Activated naive CD8-positive, alpha-beta T cell treated with anti-CD3 and anti-CD28 coated beads, Interleukin-2, amount 10 ng/mL, durations not matched to agents 7 days and 5 days (primary cell): ENCODE measurements around the gene BHLHE23. TPM values are rescaled to one million over a fixed set of nuclear protein-coding genes. Genes with fewer than 3 reads are reported as not detected.

Experiments
- ATAC-seq: fragments of 150-1000 bp; cut with Tn5 transposase; one replicate; pipeline ENCODE4 v1.10.0; 2021; ENCODE audit warnings: low read depth, moderate library complexity
- POLR2A ChIA-PET: fragments of 350-600 bp; sonication (Branson Sonifier 250); formaldehyde crosslinking; loops from one replicate; lab custom pipeline; 2021; ENCODE audit warnings: antibody characterized with exemption; lab: Charles Lee
- DNase-seq: peaks from one replicate; pipeline ENCODE4 v3.0.0; 2021
- H3K27ac Mint-ChIP-seq: one replicate; pipeline ENCODE4 v1.8.0; 2022; ENCODE audit warnings: mild to moderate bottlenecking, mixed read lengths
- H3K27me3 Mint-ChIP-seq: one replicate; pipeline ENCODE4 v1.8.0; 2022; ENCODE audit warnings: mild to moderate bottlenecking, moderate library complexity, mixed read lengths
- H3K36me3 Mint-ChIP-seq: one replicate; pipeline ENCODE4 v1.8.0; 2021; ENCODE audit warnings: mild to moderate bottlenecking, mixed read lengths
- H3K4me1 Mint-ChIP-seq: one replicate; pipeline ENCODE4 v1.8.0; 2021; ENCODE audit warnings: mixed read lengths
- H3K4me3 Mint-ChIP-seq: one replicate; pipeline ENCODE4 v1.8.0; 2022; ENCODE audit warnings: mild to moderate bottlenecking, moderate library complexity, mixed read lengths
- H3K9me3 Mint-ChIP-seq: one replicate; pipeline ENCODE4 v1.8.0; 2021; ENCODE audit warnings: mixed read lengths
- total RNA-seq, 2 experiments: library from RNA; stranded (reverse); gene quantifications; one replicate each; pipeline ENCODE4 v1.2.3, GENCODE V29; 2021

The BHLHE23 gene
- not detected for total RNA-seq

DNA sequence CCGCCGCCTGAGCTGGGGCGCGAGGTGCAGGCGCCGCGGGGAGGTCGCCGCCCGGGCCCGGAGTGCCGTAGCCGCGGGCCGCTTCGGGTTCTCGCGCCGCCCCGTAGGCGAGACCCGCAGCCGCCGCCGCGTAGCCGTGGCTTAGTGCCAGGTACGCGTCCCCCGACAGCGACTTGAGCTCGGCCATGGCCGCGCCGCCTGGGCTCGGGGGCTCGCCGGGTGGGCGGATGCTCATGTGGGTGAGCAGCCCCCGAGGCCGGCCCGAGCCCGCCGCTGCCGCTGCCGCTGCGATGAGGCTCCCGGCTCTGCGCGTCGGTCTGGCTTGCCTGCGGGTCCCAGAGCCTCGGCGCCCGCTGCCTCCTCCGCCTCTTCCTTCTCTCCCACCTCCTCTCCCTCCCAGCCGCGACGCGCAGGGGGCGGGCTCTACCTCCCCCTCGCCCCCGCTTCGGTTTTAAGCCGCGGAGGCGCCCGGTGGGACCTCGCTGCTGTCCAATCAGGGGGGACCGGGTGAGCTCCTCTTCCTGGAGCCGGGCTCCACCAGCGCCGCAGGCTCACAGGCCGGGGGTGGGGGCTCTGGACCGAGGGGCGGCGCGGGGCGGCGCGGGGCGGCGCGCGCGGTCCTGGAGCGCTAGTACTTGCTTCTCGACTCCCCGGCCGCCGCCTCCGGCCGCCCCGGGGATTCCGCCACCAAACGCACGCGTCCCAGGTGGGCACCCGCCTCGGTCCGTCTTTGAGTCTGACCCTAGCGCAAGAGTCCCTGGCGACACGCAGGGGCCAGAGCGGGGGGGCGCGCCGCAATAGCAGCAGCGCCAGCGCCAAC lies at the start of gene BHLHE23:
BHLHE23 (minus strand) TSS at position 425 of the 820 bp plus-strand sequence; CDS start at position 235, 190 bp downstream.
- H3K4me1 Mint-ChIP-seq: peaks cover 14% of the 10 kb centered on the region
- H3K27ac Mint-ChIP-seq: no peak within 1 kb of the TSS
- H3K27me3 Mint-ChIP-seq: peaks cover 65% of the 10 kb centered on the region
- H3K4me3 Mint-ChIP-seq: no peak within 1 kb of the TSS
- no peak for ATAC-seq
- POLR2A ChIA-PET: no interaction called here
- no peaks in the 10 kb centered on the region for H3K9me3 Mint-ChIP-seq
- H3K36me3 Mint-ChIP-seq: peaks cover 2% of the 10 kb centered on the region
- peak; percentile 56 for DNase-seq

DNA sequence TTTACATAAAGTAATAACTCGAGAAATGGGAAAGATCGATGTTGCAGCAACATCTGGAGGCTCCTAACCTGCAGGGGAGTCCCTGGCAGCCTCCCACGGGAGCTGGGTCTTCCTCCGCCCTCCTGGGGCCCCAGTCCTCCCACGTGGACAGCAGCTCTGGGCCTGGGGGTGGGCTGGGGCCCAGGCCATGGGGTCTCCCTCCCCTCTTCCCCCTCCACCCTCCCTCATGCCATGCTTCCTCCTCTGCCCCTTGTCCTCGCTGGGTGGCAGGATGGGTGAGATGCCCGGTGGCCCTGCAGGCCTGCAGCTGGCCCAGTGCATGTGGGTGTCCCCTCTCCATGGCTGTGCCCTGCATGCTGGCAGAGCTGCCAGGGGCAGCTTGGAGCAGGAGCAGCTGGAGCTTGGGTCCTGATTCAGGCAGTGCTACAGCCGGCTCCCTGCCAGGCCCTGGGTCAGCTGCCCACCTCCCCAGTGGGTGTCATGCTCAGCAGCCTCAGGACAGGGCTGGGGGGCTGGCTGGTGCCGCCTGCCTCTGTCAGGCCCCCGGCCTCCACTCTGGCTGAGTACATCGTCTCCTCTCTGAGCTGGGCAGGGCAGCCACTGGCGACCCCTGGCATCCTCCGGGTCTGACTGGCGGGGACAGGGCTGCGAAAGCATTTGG lies 48.9 kb upstream of the BHLHE23 start:
- H3K9me3 Mint-ChIP-seq: no peaks in the 10 kb centered on the region
- ATAC-seq (no peak), DNase-seq (peak; percentile 34)
- peaks cover 5% of the 10 kb centered on the region for H3K27me3 Mint-ChIP-seq
- no peak overlapping the region for H3K27ac Mint-ChIP-seq
- no peak overlapping the region for H3K4me3 Mint-ChIP-seq
- H3K36me3 Mint-ChIP-seq: no peaks in the 10 kb centered on the region
- POLR2A ChIA-PET: no interaction called here
- H3K4me1 Mint-ChIP-seq: no peaks in the 10 kb centered on the region

DNA sequence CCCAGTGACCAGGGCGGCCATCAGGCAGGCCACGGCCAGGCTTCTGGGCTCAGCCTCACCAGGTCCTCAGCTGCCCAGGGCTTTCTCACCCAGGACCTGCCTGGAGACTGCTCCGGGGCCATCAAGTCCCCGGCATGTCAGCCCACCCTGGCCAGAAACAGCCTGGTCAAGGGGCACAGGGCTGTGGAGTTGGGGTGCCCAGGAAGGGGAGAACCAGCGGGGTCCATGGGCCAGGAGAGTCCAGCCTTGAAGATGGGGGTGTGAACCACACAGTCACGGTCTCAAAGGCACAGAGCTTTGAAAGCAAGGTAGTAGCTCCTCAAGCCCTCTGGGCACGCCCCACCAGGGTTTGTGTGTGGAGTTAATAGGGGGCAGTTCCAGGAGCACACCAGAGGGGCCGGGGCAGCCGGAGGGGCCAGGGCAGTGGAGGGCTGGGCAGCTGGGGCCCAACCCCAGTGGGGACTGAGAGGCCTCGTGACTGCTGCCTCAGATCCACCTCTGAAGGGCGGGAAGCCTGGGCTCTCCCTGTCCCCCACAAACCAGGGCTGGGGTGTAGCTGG lies 48.0 kb upstream of the BHLHE23 start:
- DNase-seq (peak; percentile 17), ATAC-seq (no peak)
- H3K9me3 Mint-ChIP-seq: no peaks in the 10 kb centered on the region
- POLR2A ChIA-PET: no interaction called here
- no peak overlapping the region for H3K4me3 Mint-ChIP-seq
- H3K4me1 Mint-ChIP-seq: no peaks in the 10 kb centered on the region
- H3K27ac Mint-ChIP-seq: no peak overlapping the region
- no peaks in the 10 kb centered on the region for H3K36me3 Mint-ChIP-seq
- peaks cover 5% of the 10 kb centered on the region for H3K27me3 Mint-ChIP-seq

DNA sequence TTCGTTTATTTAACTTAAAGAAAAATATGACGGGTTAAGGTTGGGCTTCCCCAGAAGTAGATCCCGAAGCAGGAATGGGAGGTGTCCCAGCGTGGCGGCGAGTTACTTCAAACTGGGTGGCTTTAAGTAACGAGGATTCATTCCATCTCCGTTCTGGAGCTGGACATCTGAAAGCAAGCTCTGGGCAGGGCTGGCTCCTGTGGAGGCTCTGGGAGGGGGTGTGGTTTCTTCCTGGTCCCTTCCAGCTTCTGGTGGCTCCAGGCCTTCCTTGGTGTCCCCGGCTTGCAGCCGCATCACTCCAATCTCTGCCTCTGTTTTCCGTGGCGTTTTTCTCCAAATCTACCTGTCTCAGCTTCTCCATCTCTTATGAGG lies 47.3 kb upstream of the BHLHE23 start:
- ATAC-seq (no peak), DNase-seq (peak; percentile 10)
- no peaks in the 10 kb centered on the region for H3K36me3 Mint-ChIP-seq
- H3K4me1 Mint-ChIP-seq: no peaks in the 10 kb centered on the region
- H3K27me3 Mint-ChIP-seq: peaks cover 5% of the 10 kb centered on the region
- no peak overlapping the region for H3K4me3 Mint-ChIP-seq
- no peak overlapping the region for H3K27ac Mint-ChIP-seq
- POLR2A ChIA-PET: no interaction called here
- no peaks in the 10 kb centered on the region for H3K9me3 Mint-ChIP-seq

DNA sequence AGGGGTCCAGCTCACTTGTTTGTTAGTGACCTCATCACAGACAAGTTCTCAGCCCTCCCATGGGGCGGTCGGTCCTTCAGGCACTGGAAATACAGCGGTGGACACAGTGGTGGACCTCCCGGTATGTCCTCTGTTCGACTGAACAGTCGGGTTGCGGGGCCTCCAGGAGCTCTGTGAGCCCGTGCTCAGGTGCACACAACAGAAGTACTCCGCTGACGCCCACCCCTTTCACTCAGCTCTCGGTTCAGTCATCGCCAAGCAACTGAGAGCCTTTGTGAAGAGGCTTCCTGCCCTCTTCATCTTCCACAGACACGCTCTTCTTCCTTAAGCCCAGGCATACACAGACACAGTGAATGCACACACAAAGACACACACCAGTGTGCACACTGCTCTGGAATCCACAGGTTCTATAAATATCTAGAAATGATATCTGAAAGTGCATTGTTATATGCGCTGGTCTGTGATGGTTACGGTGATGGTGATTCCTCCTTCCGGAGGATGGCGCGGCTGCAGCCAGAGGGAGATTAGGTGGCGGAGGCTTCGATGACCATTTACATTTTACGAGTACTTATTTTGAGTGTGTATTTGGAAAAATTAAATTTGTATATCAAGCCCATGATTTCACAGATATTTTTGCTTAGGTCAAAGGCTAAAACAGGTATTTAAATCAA lies 46.8 kb upstream of the BHLHE23 start:
- DNase-seq (peak; percentile 10), ATAC-seq (no peak)
- POLR2A ChIA-PET: no interaction called here
- Mint-ChIP-seq H3K4me3 (no peak overlapping the region), H3K9me3 (no peaks in the 10 kb centered on the region), H3K36me3 (no peaks in the 10 kb centered on the region), H3K27me3 (peaks cover 5% of the 10 kb centered on the region), H3K4me1 (no peaks in the 10 kb centered on the region), H3K27ac (no peak overlapping the region)

DNA sequence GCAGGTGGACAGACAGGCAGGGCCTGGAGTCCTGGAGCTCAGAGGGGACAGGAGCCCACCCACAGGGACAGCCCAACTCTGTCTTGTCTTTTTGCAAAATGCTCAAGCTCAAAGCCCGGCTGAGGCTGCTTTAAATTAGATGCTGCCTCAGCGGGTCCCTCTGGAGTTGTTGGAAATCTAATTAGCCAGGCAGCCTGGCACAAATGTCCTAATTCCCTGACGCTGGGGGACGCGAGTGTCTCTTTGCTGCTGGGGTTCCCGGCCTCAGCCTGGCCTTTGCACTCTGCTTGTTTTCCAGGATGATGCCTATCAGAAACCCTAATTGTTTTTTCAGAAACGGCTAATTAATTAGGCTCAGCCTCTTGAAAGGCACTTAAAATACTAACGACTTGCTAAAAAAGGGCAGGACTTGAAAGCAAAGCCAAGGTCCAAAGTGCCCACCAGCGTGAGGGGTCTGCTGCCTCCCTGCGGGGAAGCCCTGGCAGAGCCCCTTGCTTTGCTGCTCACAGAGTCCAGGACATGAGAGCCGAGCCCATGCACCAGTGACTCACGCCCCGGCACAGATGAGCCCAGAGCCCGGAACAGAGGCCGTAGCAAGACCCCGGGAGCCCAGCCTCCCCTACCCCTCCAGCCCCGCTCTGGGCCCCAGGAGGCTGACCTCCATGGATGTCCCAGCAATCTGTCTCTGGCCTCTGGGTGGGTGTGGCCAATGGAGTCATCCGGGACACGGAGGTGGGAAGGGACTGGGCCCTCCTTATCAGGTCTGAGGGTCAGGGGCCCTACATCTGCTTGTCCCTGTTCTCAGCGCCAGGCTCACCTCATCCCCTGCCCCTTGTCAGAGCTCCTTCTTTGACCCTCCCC lies 46.0 kb upstream of the BHLHE23 start:
- Mint-ChIP-seq H3K9me3 (no peaks in the 10 kb centered on the region), H3K4me1 (no peaks in the 10 kb centered on the region), H3K4me3 (no peak overlapping the region), H3K27me3 (peaks cover 5% of the 10 kb centered on the region), H3K36me3 (no peaks in the 10 kb centered on the region), H3K27ac (no peak overlapping the region)
- ATAC-seq: no peak
- DNase-seq: peak; percentile 20
- POLR2A ChIA-PET: no interaction called here

DNA sequence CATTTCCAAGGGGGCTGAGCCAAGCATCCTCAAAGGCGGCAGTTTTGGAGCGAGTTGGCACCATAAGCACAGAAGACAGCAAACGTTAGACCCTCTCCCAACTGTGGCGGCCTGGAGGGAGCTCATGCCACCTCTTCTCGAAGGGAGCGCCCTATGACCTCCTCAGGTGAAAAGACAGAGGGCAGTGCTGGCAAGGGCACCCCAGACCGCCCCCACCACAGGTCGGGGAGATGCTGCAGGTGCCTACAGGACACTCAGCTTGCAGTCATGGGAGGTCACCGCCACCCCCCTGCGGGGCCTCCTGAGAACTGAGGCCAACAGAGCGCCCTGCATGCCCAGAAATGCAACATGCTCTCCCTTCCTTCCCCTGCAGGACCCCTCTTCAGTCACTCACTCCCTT lies 45.1 kb upstream of the BHLHE23 start:
- no peak overlapping the region for H3K4me3 Mint-ChIP-seq
- POLR2A ChIA-PET: no interaction called here
- ATAC-seq: no peak
- H3K9me3 Mint-ChIP-seq: no peaks in the 10 kb centered on the region
- DNase-seq: peak; percentile 19
- peaks cover 7% of the 10 kb centered on the region for H3K27me3 Mint-ChIP-seq
- no peaks in the 10 kb centered on the region for H3K4me1 Mint-ChIP-seq
- no peaks in the 10 kb centered on the region for H3K36me3 Mint-ChIP-seq
- no peak overlapping the region for H3K27ac Mint-ChIP-seq

DNA sequence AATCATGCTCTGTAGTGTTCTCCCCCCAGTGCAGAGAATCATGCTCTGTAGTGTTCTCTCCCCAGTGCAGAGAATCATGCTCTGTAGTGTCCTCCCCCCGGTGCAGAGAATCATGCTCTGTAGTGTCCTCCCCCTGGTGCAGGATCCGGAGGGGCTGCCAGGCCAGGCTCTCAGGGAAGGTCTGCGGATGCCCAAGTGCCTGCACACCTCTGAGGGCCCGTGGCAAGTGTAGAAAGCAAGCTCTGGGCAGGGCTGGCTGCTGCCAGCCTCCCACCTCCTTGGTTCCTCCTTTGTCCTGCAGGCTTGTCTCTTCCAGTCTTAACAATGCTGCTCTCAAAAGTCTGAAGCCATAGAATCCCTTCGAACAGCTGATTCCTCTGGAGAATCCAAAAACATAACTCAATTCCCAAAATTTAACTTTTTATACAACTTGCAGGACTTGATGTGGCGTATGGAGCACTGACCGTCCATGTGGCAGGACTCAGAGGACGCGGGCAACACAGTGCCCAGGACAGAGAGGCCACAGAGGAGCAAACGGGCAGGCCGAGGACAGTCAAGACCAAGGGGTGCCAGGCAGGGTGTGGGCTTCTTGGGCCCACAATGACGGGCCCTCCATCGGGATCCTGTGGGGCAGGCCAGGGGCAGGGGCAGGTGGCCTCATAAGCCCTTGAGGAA lies 44.6 kb upstream of the BHLHE23 start:
- no peaks in the 10 kb centered on the region for H3K4me1 Mint-ChIP-seq
- no peak overlapping the region for H3K27ac Mint-ChIP-seq
- H3K4me3 Mint-ChIP-seq: no peak overlapping the region
- no peaks in the 10 kb centered on the region for H3K9me3 Mint-ChIP-seq
- DNase-seq (no peak), ATAC-seq (no peak)
- no peaks in the 10 kb centered on the region for H3K36me3 Mint-ChIP-seq
- POLR2A ChIA-PET: no interaction called here
- peaks cover 7% of the 10 kb centered on the region for H3K27me3 Mint-ChIP-seq

DNA sequence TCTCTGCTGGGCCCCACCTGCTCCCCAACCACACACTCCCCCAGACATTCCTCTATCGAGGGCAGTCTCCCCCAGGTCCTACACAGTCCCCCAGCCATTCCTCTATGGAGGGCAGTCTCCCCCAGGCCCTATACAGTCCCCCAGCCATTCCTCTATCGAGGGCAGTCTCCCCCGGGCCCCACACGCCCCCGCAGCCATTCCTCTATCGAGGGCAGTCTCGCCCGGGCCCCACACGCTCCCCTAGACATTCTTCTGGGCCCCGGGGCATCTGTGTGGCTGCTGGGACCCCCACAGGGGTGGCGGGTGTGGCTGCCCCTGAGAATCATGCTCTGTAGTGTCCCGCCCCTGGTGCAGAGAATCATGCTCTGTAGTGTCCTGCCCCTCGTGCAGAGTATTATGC lies 43.6 kb upstream of the BHLHE23 start:
- ATAC-seq (no peak), DNase-seq (no peak)
- H3K4me3 Mint-ChIP-seq: no peak overlapping the region
- no peak overlapping the region for H3K27ac Mint-ChIP-seq
- H3K9me3 Mint-ChIP-seq: no peaks in the 10 kb centered on the region
- peaks cover 7% of the 10 kb centered on the region for H3K27me3 Mint-ChIP-seq
- POLR2A ChIA-PET: no interaction called here
- H3K36me3 Mint-ChIP-seq: no peaks in the 10 kb centered on the region
- H3K4me1 Mint-ChIP-seq: no peaks in the 10 kb centered on the region

DNA sequence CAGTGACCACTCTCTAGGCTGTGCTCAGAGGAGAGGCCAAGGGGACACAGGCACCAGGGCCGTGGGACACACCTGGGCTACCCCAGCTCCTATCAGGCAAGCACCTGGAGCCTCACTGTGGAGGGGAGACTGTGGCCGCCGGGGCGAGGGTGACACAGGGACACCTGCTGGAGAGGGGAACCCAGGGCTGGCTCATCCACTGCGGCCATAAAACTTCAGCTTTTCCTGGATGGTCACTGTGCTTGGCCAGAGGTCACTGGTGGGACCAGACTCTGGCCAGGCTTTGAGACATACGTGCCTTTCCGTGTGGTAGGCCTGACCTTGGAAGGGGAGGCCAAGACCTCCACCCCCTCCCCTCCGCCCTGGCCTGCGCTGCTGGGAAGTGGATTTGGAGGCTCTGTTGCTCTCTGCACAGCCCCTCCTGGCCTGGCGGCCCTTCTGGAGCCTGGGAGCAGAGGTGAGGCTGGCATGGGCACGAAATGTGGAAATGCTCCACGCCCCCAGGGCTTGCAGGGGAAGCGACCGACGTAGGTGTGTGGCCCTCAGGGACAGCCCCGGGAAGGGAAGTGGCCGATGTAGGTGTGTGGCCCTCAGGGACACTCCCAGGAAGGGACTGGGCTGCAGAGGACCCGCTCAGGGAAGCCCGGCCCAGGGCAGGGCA lies 42.9 kb upstream of the BHLHE23 start:
- H3K9me3 Mint-ChIP-seq: no peaks in the 10 kb centered on the region
- H3K4me3 Mint-ChIP-seq: no peak overlapping the region
- ATAC-seq (peak; percentile 27), DNase-seq (no peak)
- POLR2A ChIA-PET: no interaction called here
- no peaks in the 10 kb centered on the region for H3K4me1 Mint-ChIP-seq
- no peaks in the 10 kb centered on the region for H3K36me3 Mint-ChIP-seq
- no peak overlapping the region for H3K27ac Mint-ChIP-seq
- peaks cover 7% of the 10 kb centered on the region for H3K27me3 Mint-ChIP-seq

DNA sequence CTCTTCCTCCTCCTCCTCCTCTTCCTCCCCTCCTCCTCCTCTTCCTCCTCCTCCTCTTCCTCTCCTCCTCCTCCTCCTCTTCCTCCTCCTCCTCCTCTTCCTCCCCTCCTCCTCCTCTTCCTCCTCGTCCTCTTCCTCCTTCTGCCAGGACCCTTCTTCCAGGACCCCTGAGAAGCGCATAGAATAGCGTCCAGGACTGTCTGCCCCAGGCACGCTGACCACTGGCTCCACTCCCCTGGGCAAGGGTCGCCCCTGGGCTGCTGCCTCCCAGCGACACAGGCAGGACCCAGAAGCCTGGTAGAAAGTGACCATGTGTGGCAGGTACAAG lies 42.4 kb upstream of the BHLHE23 start:
- H3K4me1 Mint-ChIP-seq: no peaks in the 10 kb centered on the region
- POLR2A ChIA-PET: no interaction called here

DNA sequence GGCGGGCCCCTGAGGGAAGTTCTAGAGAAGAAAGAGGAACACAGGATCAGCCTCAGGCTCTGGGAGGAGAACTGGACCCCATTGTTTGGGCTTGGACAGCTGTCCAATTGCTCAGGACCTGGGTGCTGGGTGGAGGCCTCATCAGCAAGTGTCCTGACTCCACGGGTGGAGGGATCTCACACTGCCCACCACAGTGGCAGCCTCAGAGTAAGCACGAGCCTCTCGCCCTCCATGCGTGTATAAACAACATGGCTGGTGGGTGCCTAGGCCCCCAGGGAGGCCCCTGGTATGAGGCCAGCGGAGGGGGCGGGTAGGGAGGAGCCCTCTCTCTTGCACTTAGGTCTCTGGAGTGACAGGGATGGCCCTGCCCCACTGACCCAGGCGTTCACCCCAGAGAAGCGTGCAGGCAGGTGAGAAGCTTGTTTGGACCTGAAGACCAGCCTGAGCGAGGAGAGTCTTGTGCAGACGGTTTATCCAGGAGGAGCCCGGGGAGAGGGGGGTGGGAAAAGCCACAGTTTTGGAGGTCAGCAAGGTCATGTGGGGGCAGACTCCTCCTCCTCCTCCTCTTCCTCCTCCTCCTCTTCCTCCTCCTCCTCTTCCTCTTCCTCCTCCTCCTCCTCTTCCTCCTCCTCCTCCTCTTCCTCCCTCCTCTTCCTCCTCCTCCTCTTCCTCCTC lies 41.9 kb upstream of the BHLHE23 start:
- Mint-ChIP-seq H3K4me3 (no peak overlapping the region), H3K4me1 (no peaks in the 10 kb centered on the region), H3K27me3 (peaks cover 7% of the 10 kb centered on the region), H3K9me3 (no peaks in the 10 kb centered on the region), H3K36me3 (no peaks in the 10 kb centered on the region), H3K27ac (no peak overlapping the region)
- ATAC-seq: no peak
- POLR2A ChIA-PET: no interaction called here
- DNase-seq: no peak

More for the DNA sequence above, 42.4 kb upstream of the BHLHE23 start:
- no peaks in the 10 kb centered on the region for H3K9me3 Mint-ChIP-seq
- ATAC-seq (no peak), DNase-seq (no peak)
- no peaks in the 10 kb centered on the region for H3K36me3 Mint-ChIP-seq
- H3K27me3 Mint-ChIP-seq: peaks cover 7% of the 10 kb centered on the region
- no peak overlapping the region for H3K27ac Mint-ChIP-seq
- H3K4me3 Mint-ChIP-seq: no peak overlapping the region
